Activated effector memory CD4-positive, alpha-beta T cell treated with anti-CD3 and anti-CD28 coated beads, Interleukin-2, amount 50 U/mL, for 16 hours (primary cell): ENCODE data around the gene KCNN3.

Experiments
- DNase-seq: peaks from one replicate; pipeline ENCODE4 v3.0.0-alpha.2; 2020

Gene KCNN3

DNA sequence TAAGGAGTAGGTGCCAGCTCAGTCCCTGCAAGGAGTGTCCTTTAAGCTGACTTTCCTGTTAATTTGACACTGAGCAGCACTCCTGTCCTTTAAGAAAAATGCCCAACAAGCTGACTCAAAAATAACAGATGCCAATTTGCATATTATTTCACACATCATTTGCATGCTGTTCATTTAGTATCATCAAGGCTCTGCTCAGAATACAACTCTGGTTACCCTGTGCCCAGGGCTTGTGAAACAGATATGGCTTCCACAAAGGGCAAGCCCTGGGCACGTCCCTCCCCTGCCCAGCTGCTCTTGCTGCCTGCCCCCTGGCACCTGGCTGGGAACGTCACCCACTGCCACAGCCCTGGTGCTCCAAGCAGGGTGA, 10.3 kb downstream of the KCNN3 start:
- DNase-seq, result no peak

DNA sequence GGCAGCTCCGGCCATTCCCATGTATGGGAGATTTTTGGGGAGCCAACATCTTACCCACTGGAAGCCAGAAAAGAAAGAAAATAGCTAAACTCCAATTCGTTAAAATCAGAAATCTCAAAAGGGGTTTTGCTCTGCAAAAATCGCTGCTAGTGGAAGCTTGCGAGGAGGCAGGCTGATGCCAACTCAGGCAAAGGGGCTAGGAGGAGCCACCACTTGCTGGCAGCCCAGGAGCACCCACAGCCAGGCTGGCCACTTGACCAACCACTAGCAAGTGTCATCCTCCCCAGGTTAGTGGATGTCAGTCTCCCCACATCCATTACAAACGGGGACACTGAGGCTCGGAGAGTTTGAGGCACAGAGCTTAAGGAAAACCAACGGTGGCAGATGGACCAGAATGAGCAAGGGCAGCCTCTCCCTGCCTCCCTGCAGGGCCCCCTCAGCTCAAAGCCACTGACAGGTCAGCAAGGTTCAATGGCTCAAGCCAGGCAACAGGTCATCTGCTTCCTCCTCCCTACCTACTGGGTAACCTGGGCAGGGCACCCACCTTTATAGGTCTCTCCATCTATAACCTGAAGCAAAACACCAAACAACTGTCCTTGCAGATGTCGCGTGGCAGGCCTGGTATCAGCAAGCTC, 10.8 kb downstream of the KCNN3 start:
- no peak for DNase-seq

DNA sequence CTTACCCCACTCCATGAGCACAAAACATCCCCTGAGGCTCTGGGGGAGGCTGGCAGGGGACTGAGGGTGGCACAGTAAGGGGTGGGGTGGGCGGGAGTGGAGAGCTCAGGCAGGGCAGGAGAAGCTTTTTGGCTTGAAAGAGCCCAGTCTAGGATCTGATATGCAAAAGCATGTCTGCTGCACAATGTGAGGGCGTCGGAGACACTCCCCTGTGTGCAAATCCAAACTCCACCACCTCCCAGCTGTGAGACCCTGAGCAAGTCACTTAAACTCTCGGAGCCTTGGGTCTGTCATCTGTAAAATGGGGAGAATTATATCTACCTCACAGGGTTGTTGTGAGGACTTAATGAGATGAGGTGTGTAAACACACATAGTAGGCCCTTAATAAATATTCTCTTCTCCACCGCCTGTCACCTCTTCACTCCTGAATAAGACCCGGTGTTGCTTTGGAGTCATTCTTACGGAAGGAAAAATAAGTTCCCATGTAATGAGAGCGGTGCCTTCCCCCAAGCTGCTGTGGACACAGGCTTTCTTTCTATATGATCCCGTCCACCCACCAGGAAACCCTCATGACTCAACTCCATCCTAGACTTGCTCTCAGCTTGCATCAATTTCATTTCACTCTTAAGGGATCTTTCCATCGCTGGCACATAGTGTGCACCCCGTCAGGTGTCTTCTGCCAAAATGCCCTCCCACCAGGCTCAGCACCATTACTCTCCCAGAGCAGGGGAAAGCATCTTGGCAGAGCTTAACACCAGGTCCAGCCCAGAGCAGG, 12.5 kb downstream of the KCNN3 start:
- DNase-seq, result no peak

DNA sequence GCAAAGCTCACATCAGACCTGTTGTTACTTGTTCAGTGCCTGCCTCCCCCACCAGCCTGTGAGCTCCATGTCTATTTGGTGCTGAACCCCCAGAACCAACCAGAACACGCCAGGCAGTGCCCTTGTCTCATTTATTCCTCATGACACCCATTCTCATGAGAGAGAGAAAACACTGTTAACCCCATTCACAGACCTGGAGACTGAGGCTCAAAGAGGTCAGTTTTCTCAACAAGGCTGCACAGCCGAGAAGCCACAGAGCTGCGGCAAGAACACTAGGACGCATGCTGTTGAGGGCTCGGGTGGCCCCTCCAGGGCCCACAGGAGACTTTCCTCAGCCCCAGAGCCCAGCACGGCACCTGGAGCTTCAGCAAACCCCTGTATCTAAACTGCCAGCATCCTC, 13.1 kb downstream of the KCNN3 start:
- DNase-seq, result no peak

DNA sequence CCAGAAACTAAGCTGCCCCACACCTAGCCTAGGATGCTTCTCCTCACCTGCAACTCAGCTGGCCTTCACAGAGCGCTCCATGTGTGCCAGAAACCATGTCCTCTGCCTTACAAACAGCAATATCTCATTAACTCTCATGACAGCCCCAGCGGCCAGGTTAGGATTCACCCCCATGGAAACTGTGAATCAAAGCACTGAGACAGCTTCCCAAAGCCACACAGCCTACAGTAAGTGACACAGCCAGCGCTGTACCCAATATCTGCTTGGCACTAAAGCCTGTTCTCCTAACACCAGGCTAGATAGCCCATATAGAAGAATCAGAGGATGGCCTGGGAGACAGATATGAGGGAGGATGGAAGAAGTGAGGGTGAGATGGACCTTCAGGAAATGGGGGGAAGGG, 13.5 kb downstream of the KCNN3 start:
- DNase-seq, result no peak

DNA sequence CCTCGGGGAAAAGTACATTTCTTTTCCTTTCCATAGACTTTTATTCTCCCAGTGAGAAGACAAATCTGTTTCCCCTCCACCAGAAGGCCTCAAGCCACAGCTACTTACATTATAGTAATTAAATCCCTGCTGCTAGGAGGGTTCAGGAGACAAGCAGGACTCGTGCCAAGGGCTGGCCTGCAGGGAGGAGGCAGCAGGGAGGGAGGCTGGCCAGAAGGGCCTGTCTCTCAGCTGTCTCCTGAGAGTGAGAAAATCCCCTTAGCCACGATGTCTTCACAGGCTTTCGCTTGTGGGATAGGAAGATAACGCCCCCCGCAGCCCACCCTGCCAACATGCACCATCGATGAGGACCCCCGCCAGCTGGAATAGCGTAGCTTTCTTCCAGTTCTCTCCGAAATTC, 14.0 kb downstream of the KCNN3 start:
- DNase-seq, result no peak

DNA sequence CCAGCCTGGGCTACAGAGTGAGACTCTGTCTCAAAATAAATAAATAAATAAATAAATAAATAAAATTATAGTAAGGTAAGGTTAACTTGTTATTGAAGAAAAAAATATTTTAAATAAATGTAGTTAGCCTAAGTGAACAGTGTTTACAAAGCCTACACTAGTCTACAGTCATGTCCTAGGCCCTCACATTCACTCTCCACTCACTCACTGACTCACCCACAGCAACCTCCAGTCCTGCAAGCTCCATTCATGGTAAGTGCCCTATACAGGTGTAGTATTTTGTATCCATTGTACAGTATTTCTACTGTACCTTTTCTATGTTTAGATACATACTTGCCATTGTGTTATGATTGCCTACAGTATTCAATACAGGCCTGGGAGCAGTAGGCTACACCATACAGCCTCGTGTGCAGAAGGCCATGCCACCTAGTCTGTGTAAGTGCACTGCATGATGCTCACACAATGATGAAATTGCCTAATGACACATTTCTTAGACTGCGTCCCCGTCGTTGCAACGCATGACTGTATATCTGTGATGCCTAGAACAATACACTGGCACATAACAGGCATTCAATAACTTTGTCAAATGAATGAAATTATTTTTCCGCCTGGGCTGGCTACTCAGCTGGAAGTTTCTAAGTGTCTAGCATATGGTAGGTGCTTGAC, 14.8 kb downstream of the KCNN3 start:
- DNase-seq, result no peak

DNA sequence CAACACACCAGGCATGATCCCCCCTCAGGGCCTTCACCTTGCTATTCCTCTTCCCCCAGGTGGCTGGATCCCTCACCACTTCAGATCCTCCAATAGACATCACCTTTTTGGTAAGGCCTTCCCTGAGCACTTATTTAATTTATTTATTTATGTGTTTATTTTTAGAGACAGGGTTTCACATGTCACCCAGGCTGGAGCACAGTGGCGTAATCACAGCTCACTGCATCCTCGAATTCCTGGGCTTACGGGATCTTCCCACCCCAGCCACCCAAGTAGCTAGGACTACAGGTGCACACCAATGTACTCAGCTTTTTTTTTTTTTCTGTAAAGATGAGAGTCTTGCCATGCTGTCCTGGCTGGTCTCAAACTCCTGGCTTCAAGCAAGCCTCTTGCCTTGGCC, 17.2 kb downstream of the KCNN3 start:
- no peak for DNase-seq

DNA sequence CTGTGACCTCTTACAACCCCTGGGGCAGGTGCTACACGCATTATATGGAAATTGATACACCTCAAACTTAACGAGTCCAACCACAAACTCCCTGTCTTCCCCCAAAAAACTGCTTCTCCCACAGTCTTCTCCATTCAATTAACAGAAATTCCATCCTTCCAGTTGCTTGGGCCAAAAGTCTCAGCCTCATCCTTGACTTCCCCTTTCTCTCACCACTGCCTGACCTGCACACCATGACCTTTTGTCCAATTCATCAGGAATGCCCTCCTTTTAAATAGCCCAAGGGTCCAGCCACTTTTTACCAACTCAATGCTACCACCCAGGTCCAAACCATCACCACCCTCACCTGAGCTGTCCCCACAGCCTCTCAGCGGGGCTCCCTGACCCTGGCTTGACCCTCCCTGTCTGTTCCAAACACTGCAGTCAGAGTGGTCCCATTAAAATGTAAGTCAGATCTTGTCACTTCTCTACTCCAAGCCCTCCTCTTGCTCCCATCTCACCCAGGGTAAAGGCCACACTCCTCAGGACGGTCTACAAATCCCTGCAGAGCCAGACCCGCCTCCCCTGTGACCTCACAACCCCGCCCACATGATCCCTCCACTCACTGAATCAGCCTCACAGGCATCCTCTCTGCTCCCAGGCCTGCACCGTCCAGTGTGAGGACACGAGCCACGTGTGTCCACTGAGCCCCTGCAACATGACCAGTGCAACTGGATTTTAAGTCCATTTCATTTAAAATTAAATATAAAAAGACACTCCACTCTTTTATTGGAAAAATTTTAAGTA, 18.5 kb downstream of the KCNN3 start:
- no peak for DNase-seq

DNA sequence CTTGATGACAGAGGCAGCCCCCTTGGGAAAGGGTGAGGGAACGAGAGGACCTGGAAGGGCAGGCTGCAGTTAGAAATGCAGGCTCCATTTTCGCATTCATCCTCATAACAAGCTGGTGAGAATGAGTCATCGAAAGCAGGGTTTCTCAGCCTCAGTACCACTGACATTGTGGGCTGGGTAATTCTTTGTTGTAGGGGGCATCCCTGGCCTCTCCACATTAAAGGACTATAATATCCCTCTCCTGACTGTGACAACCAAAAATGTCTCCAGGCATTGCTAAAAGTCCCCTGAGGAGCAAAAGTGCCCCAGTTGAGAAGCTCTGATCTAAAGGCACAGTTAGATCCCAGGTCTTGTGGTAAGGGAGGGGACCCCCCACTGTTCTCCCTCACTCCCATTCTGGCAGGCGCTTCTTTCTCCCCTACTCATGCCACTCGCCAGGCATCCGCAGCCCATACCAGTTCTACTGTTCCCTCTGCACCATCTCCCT, 20.4 kb downstream of the KCNN3 start:
- DNase-seq, result no peak

DNA sequence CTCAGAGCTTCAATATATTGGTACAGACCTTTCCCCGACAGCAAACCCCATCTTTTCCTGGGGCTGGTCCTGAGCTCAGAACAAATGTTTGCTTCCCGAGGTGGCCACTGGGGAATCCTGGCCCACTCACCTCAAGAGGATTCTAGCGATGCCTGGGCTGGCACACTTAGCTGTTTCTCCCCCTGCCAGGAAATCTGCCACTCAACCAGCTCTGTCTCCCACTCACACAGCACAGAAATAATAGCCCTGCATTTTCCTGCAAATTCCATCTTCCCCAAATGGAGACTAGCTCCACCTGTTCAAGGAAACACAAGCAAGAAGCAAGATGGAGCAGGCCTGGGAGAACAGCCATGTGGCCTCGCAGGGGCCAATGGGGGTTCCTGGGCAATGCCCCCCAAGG, 21.1 kb downstream of the KCNN3 start:
- no peak for DNase-seq

DNA sequence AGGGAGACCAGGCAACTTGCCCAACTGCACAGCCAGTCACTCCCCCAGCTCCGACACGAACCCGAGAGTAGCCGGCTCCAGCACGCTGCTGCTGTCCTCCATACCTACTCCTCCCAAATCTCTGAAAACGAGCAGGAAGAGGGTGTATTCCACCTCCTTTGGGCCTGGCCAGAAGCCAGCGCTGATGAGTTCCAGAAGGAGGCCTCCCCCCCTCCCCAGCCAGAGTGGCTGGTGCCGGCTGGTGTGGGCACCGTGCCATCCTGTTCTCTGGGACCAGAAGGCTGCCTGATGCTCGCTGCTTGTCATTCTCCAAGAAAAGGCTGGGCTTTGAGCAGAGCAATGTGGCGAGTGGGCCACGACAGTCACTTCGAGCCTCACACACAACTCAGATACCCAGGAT, 22.2 kb downstream of the KCNN3 start:
- DNase-seq, result no peak

DNA sequence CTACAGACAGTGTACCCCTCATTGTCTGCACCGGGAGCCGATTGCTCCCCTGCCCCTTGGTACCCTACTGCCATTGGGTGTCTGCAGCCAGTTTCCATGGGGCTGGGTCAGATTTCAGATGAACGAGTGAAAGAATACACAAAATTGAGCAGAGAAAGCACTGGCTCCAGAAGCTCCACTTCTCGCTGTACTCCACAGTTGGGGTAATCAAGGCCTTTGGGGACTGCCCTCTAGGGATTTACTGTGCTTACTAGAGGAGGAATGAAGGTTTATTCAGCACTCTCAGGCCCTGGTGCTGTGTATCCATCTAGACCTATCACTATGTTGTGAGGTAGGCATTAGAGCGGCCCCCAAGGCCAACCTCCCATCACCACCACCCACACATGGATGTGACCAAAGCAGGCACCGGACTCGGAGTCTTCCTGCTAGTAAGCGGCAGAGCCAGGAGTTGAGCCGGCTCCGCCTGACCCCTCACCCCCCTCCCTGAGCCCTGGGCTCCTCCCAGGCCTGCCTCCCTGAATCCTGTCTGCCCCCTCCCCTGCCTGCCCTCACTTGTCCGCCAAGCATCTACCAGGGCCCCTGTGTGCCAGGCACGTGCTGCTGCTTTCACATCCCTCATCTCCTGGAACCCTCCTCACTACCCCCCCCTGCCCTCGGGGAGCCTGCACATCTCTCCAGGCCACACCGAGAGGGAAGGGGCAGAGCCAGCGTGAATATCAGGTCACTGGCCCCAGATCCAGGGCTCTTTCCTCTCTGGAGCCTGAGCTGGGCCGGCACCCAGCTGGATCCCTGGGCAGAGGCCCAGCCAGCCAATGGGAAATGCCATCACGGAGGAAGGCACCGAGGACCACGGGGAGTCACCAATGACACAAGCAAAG, 23.3 kb downstream of the KCNN3 start:
- no peak for DNase-seq

DNA sequence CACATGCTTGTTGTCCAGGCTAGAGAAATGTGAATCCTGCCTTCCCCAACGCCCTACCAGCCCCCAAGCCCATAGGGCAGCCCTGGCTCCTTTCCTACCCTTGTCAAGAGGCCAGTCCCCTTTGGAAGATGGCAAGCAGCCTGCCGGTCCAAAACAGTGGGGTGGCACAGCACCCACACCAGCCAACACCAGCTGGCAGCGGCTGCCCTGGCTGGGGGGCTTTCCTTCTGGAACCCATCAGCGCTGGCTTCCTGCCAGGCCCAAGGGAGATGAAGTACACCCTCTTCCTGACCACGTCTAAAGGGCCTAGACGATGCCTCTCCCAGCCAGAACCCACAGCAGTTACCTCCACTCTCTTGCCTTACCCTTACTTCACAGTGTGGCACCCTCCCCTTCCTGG, 24.2 kb downstream of the KCNN3 start:
- no peak for DNase-seq

DNA sequence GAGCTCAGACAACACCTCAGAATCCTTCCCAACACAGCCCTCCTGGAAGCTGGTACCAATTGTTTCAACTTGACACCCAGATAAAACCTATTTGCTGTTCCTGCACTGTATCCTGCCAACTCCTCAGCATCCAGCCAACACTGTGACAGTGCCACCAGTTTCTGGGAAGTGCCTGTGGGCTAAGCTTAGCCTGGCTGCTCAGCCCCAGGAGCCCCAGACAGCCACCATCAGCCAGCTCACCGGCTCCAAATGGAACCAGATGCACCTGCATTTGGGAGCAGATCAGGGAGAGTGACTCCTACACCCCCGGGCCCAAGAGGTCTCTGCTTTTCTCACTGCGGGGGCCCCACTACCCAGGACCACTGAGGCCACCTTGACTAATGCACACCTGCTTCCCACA, 24.9 kb downstream of the KCNN3 start:
- DNase-seq, result no peak

DNA sequence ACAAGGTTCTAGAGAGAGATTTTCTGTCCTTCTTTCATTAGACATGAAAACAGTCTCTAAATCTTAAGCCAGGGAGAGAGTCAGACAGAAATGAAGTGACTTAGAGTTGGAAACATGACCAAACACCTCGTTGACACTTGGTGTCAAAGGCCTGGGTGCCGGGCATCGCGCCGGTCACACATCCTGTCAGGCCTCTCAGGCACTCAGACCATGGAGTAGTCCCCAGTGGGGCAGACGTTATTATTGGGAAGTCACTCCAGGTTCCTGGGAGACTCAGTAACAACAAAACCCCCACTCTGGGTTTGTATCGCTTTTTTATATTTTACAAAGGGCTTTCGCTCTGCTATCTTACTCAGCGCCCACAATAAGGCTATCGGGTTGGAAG, 25.8 kb downstream of the KCNN3 start:
- DNase-seq, result no peak

DNA sequence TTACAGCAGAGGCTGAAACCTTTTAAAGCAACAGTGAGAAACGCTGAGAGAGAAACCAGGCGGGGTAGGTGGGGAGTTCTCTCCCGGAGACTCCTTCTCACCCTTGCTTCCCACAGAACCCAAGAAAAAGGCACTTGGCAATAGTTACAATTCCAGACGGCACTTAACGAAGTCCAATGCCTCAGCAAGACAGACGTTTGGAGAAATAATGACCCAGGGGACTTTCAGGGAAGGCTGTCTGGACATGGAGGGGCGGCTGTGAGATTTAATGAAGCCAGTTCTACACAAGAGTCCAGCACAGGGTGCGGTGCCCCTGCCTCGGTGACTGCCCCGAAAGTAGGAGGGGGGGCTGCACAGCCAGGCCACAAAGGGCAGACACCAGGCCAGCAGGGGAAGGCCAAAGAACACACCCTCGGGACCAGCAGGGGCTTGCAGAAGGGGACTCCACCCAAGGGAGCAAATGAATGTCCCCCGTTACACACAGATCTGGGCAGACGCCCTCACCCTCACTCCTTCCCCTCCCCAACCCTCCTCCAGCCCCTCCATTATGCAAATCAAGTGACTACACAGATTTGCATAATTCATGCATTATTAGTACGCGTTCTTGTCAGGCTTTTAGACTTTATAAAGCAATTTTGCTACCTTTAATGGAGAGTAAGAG, 26.3 kb downstream of the KCNN3 start:
- no peak for DNase-seq

DNA sequence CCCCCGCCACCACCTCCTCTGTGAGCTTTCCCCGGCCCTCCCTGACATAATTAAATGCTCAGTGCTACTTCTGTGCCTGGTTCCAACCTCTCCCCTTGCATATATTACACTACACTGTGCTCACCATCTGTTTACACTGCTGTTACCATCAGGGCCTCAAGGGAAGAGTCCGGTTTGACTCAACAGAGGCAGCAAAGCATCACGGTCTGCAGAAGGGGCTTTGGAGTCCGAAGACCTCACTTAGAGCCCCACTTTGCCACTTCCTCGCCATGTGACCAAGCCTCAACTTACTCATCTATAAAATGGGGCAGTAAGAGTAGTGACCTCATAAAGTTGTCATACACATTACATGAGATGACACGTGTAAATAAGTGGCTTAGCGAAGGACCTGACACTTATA, 27.4 kb downstream of the KCNN3 start:
- no peak for DNase-seq

DNA sequence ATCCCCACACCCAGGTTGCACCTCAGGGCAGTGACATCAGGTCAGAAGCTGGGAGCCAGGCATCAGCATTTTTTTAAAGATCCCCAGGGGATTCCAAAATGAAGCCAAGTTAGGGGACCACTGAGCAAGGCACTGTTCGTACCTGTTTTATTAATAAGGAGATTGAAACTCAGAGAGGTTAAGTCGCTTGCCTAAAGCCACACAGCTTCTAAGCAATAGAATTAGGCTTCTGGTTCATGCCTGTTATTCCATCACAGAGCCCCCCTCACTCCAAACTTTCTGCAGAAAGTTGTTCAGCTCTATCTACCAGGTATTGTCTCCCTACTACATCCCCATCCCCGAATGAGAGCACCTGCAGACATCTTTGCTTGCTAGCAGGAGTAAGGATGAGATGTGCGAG, 28.7 kb downstream of the KCNN3 start:
- no peak for DNase-seq

DNA sequence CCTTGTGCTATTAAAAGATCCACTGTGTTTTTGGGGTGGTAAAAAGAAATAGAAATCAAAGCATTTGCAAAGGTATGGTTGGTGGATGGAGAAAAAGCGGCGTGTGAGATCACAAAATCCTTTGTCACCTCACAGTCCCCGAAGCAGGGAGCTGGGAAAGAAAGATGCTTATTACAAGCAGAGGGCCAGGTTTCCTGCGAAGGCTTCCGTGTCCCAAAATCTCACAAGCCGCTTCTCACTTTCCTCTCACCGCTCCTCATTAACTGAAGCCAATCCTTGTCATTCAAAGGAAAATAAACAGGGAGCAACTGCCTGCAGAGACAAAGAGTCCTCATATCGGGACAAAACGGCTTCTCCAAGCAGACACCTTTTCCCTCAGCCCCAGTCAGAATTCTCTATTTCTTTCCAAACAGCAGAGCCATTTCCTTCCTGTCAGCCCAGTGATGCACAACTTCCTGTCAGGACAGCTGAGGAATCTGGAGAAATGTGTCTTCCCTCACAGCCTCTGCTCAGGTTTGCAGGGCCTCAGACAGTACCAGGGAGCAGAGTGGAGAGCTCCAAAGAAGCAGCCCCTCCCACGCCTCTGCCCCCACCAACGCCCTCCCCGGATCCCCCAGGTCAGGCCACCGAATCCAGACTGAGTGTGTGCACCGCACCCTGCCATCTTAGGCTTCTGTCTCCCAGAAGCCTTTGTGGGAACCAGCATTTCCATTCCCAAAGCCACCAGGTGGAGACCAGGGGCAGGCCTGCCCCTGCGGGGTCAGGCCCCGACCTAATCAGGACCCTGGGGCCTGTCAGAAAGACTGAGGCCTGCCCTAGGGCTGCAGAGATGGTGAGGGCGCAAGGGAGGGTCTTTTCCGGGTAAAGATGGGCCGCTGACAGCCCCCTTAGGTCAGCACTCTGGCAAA, 29.6 kb downstream of the KCNN3 start:
- no peak for DNase-seq

DNA sequence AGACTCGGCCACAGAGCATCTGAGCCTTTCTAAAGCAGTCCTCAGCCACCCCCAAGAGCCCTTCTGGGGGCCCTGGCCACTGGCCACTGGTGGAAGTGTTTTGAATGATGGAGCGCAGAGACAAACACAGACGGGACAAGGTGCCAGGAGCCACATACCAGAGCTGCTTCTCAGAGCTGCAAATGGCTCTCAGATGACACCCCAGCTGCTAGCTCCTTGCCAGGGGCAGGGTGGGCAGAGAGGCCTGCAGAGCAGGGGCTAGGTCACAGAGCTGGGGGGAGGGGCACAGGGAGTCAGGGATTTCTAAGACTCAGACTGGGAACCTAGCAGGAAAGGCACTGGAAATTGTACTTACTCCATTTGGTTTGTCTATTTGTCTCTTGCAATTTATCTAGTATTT, 30.4 kb downstream of the KCNN3 start:
- no peak for DNase-seq
